T-helper 1 cell treated with Interleukin-12 subunit alpha and Interleukin-12 subunit beta and Interleukin-4 antibody, amounts not matched to agents 30 ng/mL and 1 ng/mL, for 36 hours (primary cell): ENCODE data around the gene SPOCK3. TPM values are rescaled to one million over a fixed set of nuclear protein-coding genes. Genes with fewer than 3 reads are reported as not detected.

Source experiments
- intact Hi-C: fragments of 100-400 bp; cut with micrococcal nuclease; formaldehyde crosslinking; loops from one replicate; pipeline ENCODE4 v1.15.1; 2024
- total RNA-seq: library from RNA; stranded (reverse); gene quantifications from 2 replicates; pipeline ENCODE4 v1.2.3, GENCODE V29; 2022

Gene SPOCK3
- total RNA-seq, 1 donor from 2014 or later: not detected

DNA sequence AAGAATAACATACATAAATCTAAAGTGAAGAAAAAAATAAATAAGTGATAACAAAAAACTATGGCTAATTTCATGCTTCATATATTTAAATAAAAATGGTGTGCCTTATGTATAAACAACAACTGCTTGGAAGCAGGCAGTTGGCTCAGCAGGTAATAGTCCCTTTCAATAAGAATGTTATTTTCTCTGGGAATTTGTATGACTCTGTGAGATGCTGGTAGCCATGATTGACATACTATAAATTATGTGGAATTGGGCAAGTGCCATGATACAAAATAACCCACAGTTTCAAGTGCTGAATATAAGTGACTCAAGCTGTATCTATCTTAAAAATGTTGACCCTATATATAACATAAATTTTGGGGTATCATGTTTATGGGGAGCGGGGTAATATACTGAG lies 546.5 kb downstream of the SPOCK3 start:
- intact Hi-C loops: no loop called here
